ENCODE results near the gene TBL1XR1.

TBL1XR1 gene

DNA sequence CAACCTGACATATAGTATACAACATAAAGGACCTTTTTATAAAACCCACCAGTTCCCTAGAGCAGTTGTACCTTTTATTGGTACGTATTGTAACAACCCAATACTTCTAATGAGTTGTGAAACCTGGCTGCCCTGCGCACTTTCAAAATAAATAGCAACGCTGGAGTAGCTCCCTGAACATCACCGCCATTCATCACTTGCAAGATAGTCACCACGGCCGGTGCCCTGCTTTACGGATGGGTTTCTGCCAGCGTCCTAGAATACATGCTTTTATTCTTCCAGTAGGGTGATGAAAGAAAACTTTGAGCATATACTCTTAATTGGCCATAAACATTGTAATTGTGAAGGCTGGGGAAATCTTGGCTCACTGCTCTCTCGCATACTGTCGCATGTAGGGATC, 220.7 kb downstream of the TBL1XR1 start:
- DNase-seq (ENCODE audit: insufficient read length, low spot score) (no peak), FAIRE-seq (no peak)
- TF ChIP-seq, protein P1, sequence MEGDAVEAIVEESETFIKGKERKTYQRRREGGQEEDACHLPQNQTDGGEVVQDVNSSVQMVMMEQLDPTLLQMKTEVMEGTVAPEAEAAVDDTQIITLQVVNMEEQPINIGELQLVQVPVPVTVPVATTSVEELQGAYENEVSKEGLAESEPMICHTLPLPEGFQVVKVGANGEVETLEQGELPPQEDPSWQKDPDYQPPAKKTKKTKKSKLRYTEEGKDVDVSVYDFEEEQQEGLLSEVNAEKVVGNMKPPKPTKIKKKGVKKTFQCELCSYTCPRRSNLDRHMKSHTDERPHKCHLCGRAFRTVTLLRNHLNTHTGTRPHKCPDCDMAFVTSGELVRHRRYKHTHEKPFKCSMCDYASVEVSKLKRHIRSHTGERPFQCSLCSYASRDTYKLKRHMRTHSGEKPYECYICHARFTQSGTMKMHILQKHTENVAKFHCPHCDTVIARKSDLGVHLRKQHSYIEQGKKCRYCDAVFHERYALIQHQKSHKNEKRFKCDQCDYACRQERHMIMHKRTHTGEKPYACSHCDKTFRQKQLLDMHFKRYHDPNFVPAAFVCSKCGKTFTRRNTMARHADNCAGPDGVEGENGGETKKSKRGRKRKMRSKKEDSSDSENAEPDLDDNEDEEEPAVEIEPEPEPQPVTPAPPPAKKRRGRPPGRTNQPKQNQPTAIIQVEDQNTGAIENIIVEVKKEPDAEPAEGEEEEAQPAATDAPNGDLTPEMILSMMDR (IDR thresholded peaks at IDR 0.05; ENCODE audit: insufficient read depth, missing control alignments) = no peak

DNA sequence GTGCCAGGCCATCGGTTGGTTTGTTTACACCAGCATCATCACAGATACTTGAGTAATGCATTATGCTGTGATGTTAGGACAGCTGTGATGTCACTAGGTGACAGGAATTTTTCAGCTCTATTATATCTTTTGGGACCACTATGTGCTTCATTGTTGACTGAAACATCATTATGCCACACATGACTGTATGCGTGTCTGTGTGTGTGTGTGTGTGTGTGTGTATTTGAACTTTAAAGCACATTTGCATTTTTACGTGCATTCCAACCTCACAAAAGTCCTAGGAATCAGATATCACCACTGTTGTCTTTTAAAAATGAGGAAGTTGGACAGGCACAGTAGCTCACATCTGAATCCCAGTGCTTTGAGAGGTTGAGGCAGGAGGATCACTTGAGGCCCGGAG, 223.0 kb downstream of the TBL1XR1 start:
- TF ChIP-seq, protein P1 (IDR thresholded peaks at IDR 0.05; ENCODE audit: insufficient read depth, missing control alignments) = no peak
- FAIRE-seq (no peak), DNase-seq (ENCODE audit: insufficient read length, low spot score) (no peak)

DNA sequence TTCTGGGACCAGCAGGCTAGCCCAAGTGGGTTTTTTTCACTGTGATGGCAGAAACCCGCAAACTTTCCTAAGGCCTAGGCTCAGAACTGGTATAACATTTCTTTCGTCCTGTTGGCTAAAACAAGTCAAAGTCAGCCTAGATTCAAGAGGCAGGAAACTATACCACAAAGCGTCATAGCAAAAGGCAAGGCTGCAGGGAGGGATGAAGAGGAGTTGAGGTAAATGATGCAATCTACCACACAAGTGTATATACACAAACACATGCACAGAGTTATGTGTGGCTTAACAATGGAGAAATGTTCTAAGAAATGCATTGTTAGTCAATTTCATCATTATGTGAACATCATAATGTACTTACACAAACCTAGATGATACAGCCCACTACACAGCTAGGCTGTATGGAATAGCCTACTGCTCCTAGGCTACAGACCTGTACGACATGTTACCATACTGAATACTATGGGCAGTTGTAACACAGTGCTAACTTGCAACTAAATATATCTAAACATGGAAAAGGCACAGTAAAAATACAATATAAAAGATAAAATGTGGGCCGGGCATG, 225.6 kb downstream of the TBL1XR1 start:
- TF ChIP-seq, protein P1 (IDR thresholded peaks at IDR 0.05; ENCODE audit: insufficient read depth, missing control alignments) = no peak
- FAIRE-seq (peak; percentile 16), DNase-seq (ENCODE audit: insufficient read length, low spot score) (no peak)

DNA sequence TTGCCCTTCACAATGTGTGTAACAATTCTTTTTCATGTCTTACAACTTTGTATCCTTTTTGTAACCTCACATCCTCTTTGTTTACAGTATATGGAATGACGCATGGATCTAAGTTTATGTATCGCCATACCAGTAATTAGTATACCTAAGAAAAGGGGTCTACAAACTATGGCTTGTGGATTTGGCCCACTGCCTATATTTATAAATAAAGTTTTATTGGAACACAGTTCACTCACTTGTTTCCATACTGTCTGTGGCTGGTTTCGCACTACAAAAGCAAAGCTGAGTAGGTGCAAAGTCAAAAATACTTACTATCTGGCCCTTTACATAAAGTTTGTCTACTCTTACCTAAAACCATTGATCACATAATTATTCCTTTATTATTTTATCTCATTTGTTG, 226.5 kb downstream of the TBL1XR1 start:
- TF ChIP-seq, protein P1 (IDR thresholded peaks at IDR 0.05; ENCODE audit: insufficient read depth, missing control alignments) = no peak
- DNase-seq (ENCODE audit: insufficient read length, low spot score) = no peak
- no peak for FAIRE-seq

DNA sequence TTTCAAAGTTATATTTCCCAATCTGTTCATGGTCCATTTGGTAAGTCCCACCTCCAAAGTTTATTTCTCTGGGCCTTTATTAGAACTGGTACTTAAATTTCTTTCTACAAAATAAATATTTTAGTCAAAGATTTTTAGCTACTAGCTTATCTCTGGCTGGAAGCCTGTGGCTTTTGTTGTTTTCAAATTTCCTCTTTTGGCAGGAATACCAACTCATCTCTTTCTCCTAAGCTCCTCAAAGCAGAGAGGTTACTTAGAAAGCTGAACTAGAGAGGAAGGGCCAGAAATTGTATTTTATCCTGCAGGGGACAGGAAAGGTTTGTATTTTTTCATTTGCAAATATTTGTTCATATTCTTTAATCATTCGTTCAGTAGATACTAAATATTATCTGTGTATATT, 227.8 kb downstream of the TBL1XR1 start:
- TF ChIP-seq, protein P1 (IDR thresholded peaks at IDR 0.05; ENCODE audit: insufficient read depth, missing control alignments) = no peak
- no peak for FAIRE-seq
- DNase-seq (ENCODE audit: insufficient read length, low spot score) = no peak
